WERI-Rb-1 (cell line): ENCODE results near the gene ACO1.

Source experiments
- DNase-seq: peaks from one replicate; pipeline ENCODE4 v3.0.0-alpha.2; 2020
- H3K27ac ChIP-seq: fragments of 250-450 bp; sonication (Bioruptor Pico); 2 replicates; pipeline ENCODE4 v1.5.1; 2020; ENCODE audit warnings: mild to moderate bottlenecking, moderate library complexity
- H3K27me3 ChIP-seq: fragments of 250-450 bp; sonication (Bioruptor Pico); 2 replicates; pipeline ENCODE4 v1.5.1; 2021; ENCODE audit warnings: mild to moderate bottlenecking, low read depth, moderate library complexity; ENCODE audit not compliant: insufficient read depth, severe bottlenecking
- H3K36me3 ChIP-seq: fragments of 250-450 bp; sonication (Bioruptor Pico); 2 replicates; pipeline ENCODE4 v1.5.1; 2020; ENCODE audit warnings: mild to moderate bottlenecking, moderate library complexity
- H3K4me3 ChIP-seq: 2 replicates; pipeline ENCODE4 v1.5.1; 2011; ENCODE audit warnings: low read depth, mild to moderate bottlenecking, control low read depth, low read length
- H3K9me3 ChIP-seq: fragments of 250-450 bp; sonication (Bioruptor Pico); 2 replicates; pipeline ENCODE4 v1.5.1; 2021; ENCODE audit warnings: mild to moderate bottlenecking, moderate library complexity; ENCODE audit not compliant: severe bottlenecking
- TF ChIP-seq, protein P1 (sequence below): IDR thresholded peaks from 2 replicates; pipeline ENCODE4 v1.5.1; 2011; ENCODE audit warnings: low read depth, mild to moderate bottlenecking, control low read depth, inconsistent platforms, low read length

The ACO1 gene

DNA sequence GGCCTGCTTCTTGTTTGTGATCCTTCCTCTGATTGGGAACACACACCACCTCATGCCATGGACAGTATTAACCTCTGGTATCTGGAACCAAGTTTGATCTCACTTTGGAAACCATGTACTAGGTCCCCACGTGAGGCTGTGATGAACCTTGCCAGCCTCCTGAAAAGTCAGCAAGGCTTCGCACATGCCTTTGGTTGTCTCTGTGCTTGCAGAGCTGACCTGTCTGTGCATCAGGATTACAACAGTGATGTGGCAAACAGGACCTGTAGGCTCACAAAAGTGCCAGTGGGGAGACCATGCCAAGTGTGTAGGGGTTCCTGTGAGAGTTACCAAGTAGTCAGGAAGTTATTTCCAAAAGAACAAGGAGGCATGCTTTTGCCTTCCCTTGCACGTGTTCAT lies 1.4 kb downstream of the ACO1 start:
- TF ChIP-seq, protein P1, sequence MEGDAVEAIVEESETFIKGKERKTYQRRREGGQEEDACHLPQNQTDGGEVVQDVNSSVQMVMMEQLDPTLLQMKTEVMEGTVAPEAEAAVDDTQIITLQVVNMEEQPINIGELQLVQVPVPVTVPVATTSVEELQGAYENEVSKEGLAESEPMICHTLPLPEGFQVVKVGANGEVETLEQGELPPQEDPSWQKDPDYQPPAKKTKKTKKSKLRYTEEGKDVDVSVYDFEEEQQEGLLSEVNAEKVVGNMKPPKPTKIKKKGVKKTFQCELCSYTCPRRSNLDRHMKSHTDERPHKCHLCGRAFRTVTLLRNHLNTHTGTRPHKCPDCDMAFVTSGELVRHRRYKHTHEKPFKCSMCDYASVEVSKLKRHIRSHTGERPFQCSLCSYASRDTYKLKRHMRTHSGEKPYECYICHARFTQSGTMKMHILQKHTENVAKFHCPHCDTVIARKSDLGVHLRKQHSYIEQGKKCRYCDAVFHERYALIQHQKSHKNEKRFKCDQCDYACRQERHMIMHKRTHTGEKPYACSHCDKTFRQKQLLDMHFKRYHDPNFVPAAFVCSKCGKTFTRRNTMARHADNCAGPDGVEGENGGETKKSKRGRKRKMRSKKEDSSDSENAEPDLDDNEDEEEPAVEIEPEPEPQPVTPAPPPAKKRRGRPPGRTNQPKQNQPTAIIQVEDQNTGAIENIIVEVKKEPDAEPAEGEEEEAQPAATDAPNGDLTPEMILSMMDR, result no peak
- no peak overlapping the region for H3K27ac ChIP-seq
- DNase-seq, result no peak
- no peaks in the 10 kb centered on the region for H3K36me3 ChIP-seq
- H3K27me3 ChIP-seq, result peaks cover 28% of the 10 kb centered on the region
- no peaks in the 10 kb centered on the region for H3K9me3 ChIP-seq
- no peak overlapping the region for H3K4me3 ChIP-seq

GRCh38 chr9:32387256-32387655 lies 2.8 kb downstream of the ACO1 start:
- H3K9me3 ChIP-seq, result no peaks in the 10 kb centered on the region
- no peaks in the 10 kb centered on the region for H3K36me3 ChIP-seq
- H3K27me3 ChIP-seq, result peaks cover 16% of the 10 kb centered on the region
- TF ChIP-seq, protein P1, result no peak
- no peak for DNase-seq
- H3K4me3 ChIP-seq, result no peak overlapping the region
- H3K27ac ChIP-seq, result no peak overlapping the region

DNA sequence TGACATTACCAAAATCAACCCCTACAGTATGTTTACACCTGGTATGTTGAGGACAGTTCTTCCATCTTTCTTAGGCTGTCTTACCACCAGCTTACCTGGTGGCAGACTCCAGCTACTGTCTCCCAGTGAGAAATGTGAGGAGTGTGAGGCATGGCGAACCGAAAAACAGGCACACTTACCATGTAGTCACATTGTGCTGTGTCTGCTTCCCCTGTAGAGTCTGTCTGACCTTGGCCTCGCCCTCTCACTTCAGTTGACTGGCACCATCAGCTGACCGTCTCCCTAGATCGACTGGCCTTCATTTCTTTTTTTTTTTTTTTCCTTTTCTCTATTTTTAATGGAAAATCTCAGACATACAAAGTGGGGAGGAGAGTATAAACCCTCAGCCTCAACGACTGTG lies 4.9 kb downstream of the ACO1 start:
- DNase-seq, result no peak
- no peaks in the 10 kb centered on the region for H3K9me3 ChIP-seq
- H3K27ac ChIP-seq, result no peak overlapping the region
- no peaks in the 10 kb centered on the region for H3K27me3 ChIP-seq
- H3K36me3 ChIP-seq, result no peaks in the 10 kb centered on the region
- TF ChIP-seq, protein P1, result no peak
- H3K4me3 ChIP-seq, result no peak overlapping the region

- H3K36me3 ChIP-seq, result no peaks in the 10 kb centered on the region
- no peak for DNase-seq
- no peaks in the 10 kb centered on the region for H3K9me3 ChIP-seq
- TF ChIP-seq, protein P1, result no peak
- no peaks in the 10 kb centered on the region for H3K27me3 ChIP-seq
- no peak overlapping the region for H3K4me3 ChIP-seq
- H3K27ac ChIP-seq, result no peak overlapping the region
Observed at GRCh38 chr9:32393911-32394310, 9.5 kb downstream of the ACO1 start.

DNA sequence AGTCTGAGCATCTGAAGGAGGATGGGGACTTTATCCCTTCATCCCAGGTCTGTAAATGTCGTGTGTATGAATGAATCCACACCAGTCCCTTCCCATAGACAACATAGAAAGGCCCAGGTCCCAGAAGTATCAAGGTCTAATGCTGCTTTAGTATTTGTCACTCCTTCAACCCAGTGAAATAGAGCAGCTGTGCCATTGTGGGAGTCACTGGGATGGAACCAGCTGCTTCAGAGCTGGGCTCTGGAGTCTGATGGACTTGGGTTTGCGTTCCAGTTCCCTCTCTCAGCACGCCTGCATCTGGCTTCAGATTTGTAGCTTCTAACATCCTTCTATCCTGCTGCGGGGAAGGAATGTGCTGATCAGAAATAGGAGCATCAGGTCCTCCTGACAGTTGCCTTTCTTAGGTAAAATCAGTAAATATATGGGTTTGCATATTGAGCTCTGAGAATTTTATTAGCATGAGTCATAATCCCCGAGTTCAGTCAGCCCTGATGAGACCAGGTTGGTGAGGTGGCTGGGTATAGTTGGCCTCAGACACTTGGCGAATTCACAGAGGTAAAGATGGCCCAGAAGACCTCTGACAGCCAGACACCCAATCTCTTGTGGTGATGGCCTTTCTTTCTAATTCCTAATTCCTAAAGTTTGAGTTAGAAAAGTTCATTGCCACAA lies 10.1 kb downstream of the ACO1 start:
- H3K27ac ChIP-seq, result no peak overlapping the region
- H3K4me3 ChIP-seq, result no peak overlapping the region
- no peaks in the 10 kb centered on the region for H3K36me3 ChIP-seq
- H3K9me3 ChIP-seq, result no peaks in the 10 kb centered on the region
- TF ChIP-seq, protein P1, result no peak
- no peaks in the 10 kb centered on the region for H3K27me3 ChIP-seq
- no peak for DNase-seq
